ENCODE measurements around the gene UBC. TPM values are rescaled to one million over a fixed set of nuclear protein-coding genes. Genes with fewer than 3 reads are reported as not detected.
"Not testable (repeated sequence)": the region's sequence is repeated elsewhere in the genome, so short reads cannot be mapped to it uniquely, and the experiment has no call there.

UBC gene
- total RNA-seq, 2 donors from 2014 or later: 955 to 1,030 TPM

DNA sequence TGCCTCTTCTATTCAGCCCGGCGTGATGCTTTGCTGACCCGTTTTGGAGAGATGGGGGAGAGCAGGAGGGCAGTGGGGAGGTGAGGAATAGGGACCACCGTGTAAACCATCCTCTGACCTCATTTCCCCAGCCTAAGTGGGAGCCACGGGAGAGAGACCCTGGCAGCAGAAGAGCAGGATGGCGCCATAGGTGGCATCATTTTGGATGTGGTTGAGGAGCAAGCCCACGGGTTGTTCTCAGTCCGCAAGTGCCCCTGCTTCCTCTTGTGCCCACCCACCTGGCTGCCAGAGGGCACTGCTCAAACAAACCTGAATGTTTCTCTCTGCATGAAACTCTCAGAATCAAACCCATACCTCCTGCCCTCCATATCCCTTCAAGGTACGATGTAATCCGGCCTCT lies 10.7 kb upstream of the UBC start:
- H3K9me3 Mint-ChIP-seq: peaks cover 8% of the 10 kb centered on the region
- no peaks in the 10 kb centered on the region for H3K27me3 Mint-ChIP-seq
- H3K4me1 Mint-ChIP-seq: peaks cover 44% of the 10 kb centered on the region
- no peak overlapping the region for H3K4me3 Mint-ChIP-seq
- H3K36me3 Mint-ChIP-seq (ENCODE audit: low read depth): peaks cover 51% of the 10 kb centered on the region
- peak overlapping the region; percentile 100 for H3K27ac Mint-ChIP-seq
- ATAC-seq (replicated peaks): no peak

DNA sequence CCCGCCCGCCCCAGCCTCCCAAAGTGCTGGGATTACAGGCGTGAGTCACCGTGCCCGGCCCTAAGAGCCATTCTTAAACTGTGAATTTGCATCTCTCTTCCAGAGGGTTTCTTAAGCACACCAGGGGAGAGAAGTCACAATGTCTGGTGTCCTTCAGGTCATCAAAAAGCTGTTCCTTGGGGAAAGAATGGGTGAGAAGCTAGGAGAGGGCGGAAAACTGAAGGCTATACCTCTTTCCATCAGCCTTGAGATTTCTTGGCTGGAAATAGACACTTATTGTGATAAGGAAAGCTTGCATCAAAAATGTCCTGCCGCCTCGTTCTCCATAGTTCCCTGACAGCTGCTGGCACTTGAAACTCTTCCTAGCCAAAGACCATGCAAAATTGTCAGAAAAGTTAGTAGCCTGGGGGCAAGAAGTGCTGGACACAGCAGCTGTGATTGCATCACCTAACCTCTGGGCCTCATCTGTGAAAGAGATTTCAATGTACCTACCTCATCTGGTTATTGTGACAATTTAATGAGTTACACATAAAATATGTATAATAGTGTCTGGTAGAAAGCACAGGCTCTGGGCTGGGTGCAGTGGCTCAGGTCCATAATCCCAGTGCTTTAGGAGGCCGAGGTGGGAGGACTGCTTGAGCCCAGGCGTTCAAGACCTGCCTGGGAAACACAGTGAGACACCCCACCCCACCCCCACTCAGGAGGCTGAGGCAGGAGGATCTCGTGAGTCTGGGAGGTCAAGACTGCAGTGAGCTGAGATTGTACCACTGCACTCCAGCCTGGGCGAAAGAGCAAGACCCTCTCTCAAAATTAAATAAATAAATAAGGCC lies 9.7 kb upstream of the UBC start:
- no peak for ATAC-seq (replicated peaks)
- Mint-ChIP-seq H3K27me3 (no peaks in the 10 kb centered on the region), H3K4me3 (no peak overlapping the region), H3K9me3 (peaks cover 8% of the 10 kb centered on the region), H3K4me1 (peaks cover 48% of the 10 kb centered on the region), H3K27ac (no peak overlapping the region), H3K36me3 (ENCODE audit: low read depth) (peaks cover 60% of the 10 kb centered on the region)

DNA sequence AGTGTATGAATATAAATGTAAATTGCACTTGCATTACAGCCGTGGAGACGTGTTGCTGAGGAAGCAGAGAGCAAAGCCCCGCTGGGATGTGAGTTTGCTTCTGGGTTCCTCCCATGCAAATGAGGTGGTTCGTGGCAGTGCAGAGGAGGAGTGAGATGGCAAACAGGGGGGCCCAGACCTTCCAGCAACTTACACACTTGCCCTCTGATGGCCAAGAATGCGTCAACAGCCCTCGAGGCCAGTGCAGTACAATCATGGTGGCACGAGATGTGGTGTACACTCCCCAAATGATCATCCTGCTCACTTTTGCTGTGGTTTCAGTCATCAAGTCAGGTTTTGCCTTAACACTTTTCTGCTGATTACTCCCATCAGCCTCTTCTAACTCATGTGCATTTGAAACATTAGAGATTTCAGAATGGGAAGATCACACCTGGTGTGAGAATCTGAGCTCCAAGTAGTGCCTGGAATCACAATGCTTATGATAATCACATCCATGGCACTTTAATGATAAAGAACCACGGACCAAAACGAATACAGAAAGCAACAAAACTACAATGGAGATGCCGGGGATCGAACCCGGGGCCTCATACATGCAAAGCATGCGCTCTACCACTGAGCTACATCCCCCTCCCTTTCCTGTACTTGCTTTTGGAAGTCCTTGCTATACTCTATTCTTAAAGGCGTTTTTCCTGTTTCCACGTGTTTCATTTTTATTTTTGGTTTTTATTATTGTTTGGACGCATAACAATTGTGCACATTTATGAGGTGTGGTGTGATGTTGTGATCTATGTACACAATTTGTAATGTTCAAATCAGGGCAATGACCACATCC lies 7.0 kb upstream of the UBC start:
- H3K4me1 Mint-ChIP-seq: peaks cover 38% of the 10 kb centered on the region
- ATAC-seq (replicated peaks): peak; percentile 66
- no peaks in the 10 kb centered on the region for H3K27me3 Mint-ChIP-seq
- H3K27ac Mint-ChIP-seq: peak overlapping the region; percentile 100
- H3K9me3 Mint-ChIP-seq: no peaks in the 10 kb centered on the region
- peak overlapping the region; percentile 96 for H3K4me3 Mint-ChIP-seq
- peaks cover 54% of the 10 kb centered on the region for H3K36me3 Mint-ChIP-seq (ENCODE audit: low read depth)

GRCh38 chr12:124920353-124920935 lies 6.0 kb upstream of the UBC start:
- Mint-ChIP-seq H3K36me3 (ENCODE audit: low read depth) (peaks cover 61% of the 10 kb centered on the region), H3K27ac (peak overlapping the region; percentile 100), H3K9me3 (no peaks in the 10 kb centered on the region), H3K4me1 (peaks cover 42% of the 10 kb centered on the region), H3K4me3 (peak overlapping the region; percentile 96), H3K27me3 (no peaks in the 10 kb centered on the region)
- ATAC-seq (replicated peaks): no peak

DNA sequence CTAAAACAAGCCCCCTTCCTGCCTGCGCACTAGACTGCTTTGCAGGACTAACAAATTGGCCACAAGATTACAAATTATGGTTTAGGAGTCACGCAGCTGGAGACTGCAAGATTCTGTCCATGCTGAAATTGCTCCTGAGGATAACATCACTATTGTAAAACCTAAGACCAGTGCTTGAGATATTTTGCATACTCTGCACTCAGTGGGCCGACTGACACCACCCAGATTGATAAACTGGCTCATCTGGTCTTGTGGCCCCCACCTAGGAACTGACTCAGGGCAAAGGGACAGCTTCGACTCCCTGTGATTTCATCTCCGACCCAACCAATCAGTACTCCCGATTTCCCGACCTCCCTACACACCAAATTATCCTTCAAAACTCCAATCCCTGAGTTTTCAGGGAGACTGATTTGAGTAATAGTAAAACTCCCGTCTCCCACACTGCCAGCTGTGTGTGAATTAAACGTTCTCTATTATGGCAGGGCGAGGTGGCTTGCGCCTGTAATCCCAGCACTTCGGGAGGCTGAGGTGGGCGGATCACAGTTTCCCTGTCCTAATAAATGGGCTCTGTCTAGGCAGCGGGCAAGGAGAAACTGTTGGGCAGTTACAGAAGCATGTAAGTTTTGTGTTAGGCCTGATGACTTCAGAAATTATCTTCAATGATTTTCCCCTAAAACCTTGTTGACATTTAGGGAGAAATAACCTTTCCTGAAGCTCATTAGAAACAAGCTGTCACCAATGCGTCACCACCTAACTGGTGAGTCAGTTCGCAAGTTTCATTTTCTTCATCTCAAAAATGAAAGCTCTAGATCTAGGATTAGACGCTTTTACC lies 5.3 kb upstream of the UBC start:
- H3K9me3 Mint-ChIP-seq: no peaks in the 10 kb centered on the region
- peaks cover 42% of the 10 kb centered on the region for H3K4me1 Mint-ChIP-seq
- ATAC-seq (replicated peaks): peak; percentile 12
- peak overlapping the region; percentile 96 for H3K4me3 Mint-ChIP-seq
- H3K27me3 Mint-ChIP-seq: no peaks in the 10 kb centered on the region
- peaks cover 68% of the 10 kb centered on the region for H3K36me3 Mint-ChIP-seq (ENCODE audit: low read depth)
- H3K27ac Mint-ChIP-seq: peak overlapping the region; percentile 100

GRCh38 chr12:124918622-124918988 lies 4.2 kb upstream of the UBC start:
- H3K27me3 Mint-ChIP-seq; H3K9me3 Mint-ChIP-seq; ATAC-seq (replicated peaks): not testable (repeated sequence)
- Mint-ChIP-seq H3K4me1 (peaks cover 52% of the 10 kb centered on the region), H3K36me3 (ENCODE audit: low read depth) (peaks cover 79% of the 10 kb centered on the region), H3K4me3 (peak overlapping the region; percentile 96), H3K27ac (peak overlapping the region; percentile 100)

GRCh38 chr12:124917841-124918621 lies 3.6 kb upstream of the UBC start:
- no peaks in the 10 kb centered on the region for H3K9me3 Mint-ChIP-seq
- peak overlapping the region; percentile 96 for H3K4me3 Mint-ChIP-seq
- no peaks in the 10 kb centered on the region for H3K27me3 Mint-ChIP-seq
- ATAC-seq (replicated peaks): no peak
- H3K4me1 Mint-ChIP-seq: peaks cover 55% of the 10 kb centered on the region
- H3K27ac Mint-ChIP-seq: peak overlapping the region; percentile 100
- peaks cover 85% of the 10 kb centered on the region for H3K36me3 Mint-ChIP-seq (ENCODE audit: low read depth)

- H3K4me1 Mint-ChIP-seq: peaks cover 60% of the 10 kb centered on the region
- ATAC-seq (replicated peaks): peak; percentile 65
- peak overlapping the region; percentile 100 for H3K27ac Mint-ChIP-seq
- H3K9me3 Mint-ChIP-seq: no peaks in the 10 kb centered on the region
- H3K27me3 Mint-ChIP-seq: no peaks in the 10 kb centered on the region
- peak overlapping the region; percentile 96 for H3K4me3 Mint-ChIP-seq
- peaks cover 91% of the 10 kb centered on the region for H3K36me3 Mint-ChIP-seq (ENCODE audit: low read depth)
These were observed 2.8 kb upstream of the UBC start for GRCh38 chr12:124917135-124917840.

- Mint-ChIP-seq H3K9me3 (no peaks in the 10 kb centered on the region), H3K36me3 (ENCODE audit: low read depth) (peaks cover 89% of the 10 kb centered on the region), H3K4me1 (peaks cover 53% of the 10 kb centered on the region), H3K27me3 (no peaks in the 10 kb centered on the region), H3K27ac (peak overlapping the region; percentile 100), H3K4me3 (peak overlapping the region; percentile 96)
- peak; percentile 13 for ATAC-seq (replicated peaks)
These were observed 2.1 kb upstream of the UBC start for GRCh38 chr12:124916374-124917134.

GRCh38 chr12:124915239-124916236 lies 1.1 kb upstream of the UBC start:
- no peak for ATAC-seq (replicated peaks)
- peak overlapping the region; percentile 100 for H3K27ac Mint-ChIP-seq
- peak overlapping the region; percentile 96 for H3K4me3 Mint-ChIP-seq
- H3K4me1 Mint-ChIP-seq: peaks cover 51% of the 10 kb centered on the region
- no peaks in the 10 kb centered on the region for H3K9me3 Mint-ChIP-seq
- H3K27me3 Mint-ChIP-seq: no peaks in the 10 kb centered on the region
- H3K36me3 Mint-ChIP-seq (ENCODE audit: low read depth): peaks cover 89% of the 10 kb centered on the region

GRCh38 chr12:124913474-124914391 lies 717 bp downstream of the UBC start:
- Mint-ChIP-seq H3K27ac (peak overlapping the region; percentile 100), H3K4me3 (peak overlapping the region; percentile 96), H3K27me3 (no peaks in the 10 kb centered on the region), H3K9me3 (no peaks in the 10 kb centered on the region), H3K36me3 (ENCODE audit: low read depth) (peaks cover 88% of the 10 kb centered on the region), H3K4me1 (peaks cover 52% of the 10 kb centered on the region)
- peak; percentile 32 for ATAC-seq (replicated peaks)

Data from activated T-helper 17 cell treated with anti-CD3 and anti-CD28 coated beads, Interleukin-2, amount 50 U/mL, for 72 hours (primary cell).